Esophagus squamous epithelium (tissue), 4 donors: ENCODE measurements around the gene STX8.

Experiments
- POLR2A ChIP-seq, 4 donors: fragments of 450-650 bp; IDR thresholded peaks; one replicate each; pipeline ENCODE4 v1.6.1; 2017; ENCODE audit warnings: antibody characterized with exemption in 4 of 4, mild to moderate bottlenecking in 4 of 4, moderate library complexity in 3 of 4
- TF ChIP-seq, protein P1 (sequence below), 6 experiments: fragments of 450-650 bp in 4 of 6; fragments of 200-600 bp in 2 of 6; sonication (generic) in 2 of 6; IDR thresholded peaks; one replicate each; pipeline ENCODE4 v1.5.1; 2016 to 2019; ENCODE audit warnings: antibody characterized with exemption in 6 of 6, mild to moderate bottlenecking in 4 of 6, moderate library complexity in 4 of 6

DNA sequence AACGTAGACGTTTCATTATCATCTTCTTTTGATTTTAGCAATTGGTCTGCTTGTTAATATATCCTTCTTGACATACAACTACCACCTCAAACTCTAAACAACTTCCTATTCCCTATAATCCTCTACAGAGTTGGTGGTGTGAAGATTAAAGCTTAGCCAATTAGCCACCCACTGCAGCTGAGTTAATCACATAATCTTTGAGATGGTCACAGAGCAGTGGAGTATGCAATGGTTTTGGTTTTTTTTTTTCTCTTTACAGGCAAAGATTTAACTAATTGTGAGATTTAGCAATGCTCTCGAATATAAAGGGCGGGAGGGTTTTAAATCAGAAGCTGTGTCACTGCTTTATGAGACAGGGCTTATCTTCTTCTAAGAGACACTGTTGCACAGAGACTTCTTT, 37.0 kb downstream of the STX8 start:
- TF ChIP-seq, protein P1, sequence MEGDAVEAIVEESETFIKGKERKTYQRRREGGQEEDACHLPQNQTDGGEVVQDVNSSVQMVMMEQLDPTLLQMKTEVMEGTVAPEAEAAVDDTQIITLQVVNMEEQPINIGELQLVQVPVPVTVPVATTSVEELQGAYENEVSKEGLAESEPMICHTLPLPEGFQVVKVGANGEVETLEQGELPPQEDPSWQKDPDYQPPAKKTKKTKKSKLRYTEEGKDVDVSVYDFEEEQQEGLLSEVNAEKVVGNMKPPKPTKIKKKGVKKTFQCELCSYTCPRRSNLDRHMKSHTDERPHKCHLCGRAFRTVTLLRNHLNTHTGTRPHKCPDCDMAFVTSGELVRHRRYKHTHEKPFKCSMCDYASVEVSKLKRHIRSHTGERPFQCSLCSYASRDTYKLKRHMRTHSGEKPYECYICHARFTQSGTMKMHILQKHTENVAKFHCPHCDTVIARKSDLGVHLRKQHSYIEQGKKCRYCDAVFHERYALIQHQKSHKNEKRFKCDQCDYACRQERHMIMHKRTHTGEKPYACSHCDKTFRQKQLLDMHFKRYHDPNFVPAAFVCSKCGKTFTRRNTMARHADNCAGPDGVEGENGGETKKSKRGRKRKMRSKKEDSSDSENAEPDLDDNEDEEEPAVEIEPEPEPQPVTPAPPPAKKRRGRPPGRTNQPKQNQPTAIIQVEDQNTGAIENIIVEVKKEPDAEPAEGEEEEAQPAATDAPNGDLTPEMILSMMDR (IDR thresholded peaks at IDR 0.05) = no peak
- no peak for TF ChIP-seq POLR2A (IDR thresholded peaks at IDR 0.05)
